Skin epidermis (tissue), 12 donors: Measurements from ENCODE around the gene C2CD3.
"Not testable (repeated sequence)": the region's sequence is repeated elsewhere in the genome, so short reads cannot be mapped to it uniquely, and the experiment has no call there.

Source experiments
- H3K27ac ChIP-seq, 21 experiments: fragments of 200-600 bp; sonication (generic) in 11 of 21; one replicate each; pipeline ENCODE4 v1.5.0; 2020; ENCODE audit warnings: mild to moderate bottlenecking in 3 of 21, inconsistent platforms in 2 of 21, moderate library complexity in 2 of 21
- H3K4me3 ChIP-seq, 7 experiments: fragments of 200-600 bp; sonication (generic) in 2 of 7; one replicate each; pipeline ENCODE4 v1.5.0; 2020; ENCODE audit warnings: inconsistent platforms in 2 of 7, mild to moderate bottlenecking in 2 of 7, moderate library complexity in 1 of 7

The C2CD3 gene

DNA sequence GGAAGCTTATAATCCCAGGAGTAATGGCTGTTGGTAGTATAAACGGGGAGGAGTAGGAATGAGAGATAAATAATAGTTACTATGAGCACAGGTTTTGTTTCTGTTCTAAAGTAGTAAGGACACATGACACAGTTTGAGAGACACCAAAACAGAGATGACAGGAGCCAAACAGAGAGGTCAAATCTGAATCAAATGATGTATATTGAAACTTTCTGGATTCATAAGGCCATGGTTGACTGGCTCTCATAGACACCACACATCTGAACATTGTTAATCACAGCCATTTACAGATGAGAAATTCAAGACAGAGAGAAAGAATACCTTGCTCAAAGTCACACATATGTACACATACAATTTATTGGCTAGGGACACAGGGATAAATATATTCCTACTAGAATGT lies 98.5 kb downstream of the C2CD3 start:
- Histone ChIP-seq H3K4me3 (no peak overlapping the region), H3K27ac (no peak overlapping the region)

DNA sequence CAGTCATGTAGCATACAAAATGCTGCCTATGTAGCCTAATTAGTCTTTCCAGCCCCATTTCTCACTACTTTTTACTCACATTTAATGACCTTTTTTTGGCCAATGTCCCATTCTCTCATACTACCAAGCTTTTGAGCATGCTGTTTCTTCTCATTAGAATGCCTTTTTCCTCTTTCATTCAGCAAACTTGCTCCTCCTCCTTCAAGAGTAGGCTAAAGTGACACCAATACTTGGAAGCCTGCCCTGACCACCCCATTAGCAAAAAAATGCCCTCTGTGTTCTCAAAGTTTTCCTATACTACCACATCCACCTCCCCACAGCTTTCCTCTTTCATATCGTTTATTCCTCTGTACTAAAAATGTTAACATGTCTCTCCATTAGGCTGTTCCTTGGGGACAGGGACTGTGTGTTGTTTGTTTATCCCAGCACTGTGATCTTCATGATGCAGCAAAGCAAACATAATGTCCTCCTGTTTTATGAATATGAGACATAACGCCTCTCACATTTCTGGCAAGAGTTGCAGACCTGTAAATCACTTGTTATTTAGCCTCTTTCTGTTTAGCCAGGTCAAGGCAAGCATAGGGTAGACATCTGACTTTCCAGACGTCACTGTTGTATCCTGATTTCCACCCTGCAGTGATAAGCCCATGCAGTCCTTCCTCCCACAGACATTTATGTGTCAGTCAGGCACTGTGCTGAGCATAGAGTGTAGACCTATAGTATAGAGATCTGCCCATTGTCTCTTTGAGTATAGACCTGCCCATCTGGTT lies 99.9 kb downstream of the C2CD3 start:
- H3K4me3 ChIP-seq: no peak overlapping the region
- H3K27ac ChIP-seq: peak overlapping the region in 1 of 21 experiments; percentile 17

DNA sequence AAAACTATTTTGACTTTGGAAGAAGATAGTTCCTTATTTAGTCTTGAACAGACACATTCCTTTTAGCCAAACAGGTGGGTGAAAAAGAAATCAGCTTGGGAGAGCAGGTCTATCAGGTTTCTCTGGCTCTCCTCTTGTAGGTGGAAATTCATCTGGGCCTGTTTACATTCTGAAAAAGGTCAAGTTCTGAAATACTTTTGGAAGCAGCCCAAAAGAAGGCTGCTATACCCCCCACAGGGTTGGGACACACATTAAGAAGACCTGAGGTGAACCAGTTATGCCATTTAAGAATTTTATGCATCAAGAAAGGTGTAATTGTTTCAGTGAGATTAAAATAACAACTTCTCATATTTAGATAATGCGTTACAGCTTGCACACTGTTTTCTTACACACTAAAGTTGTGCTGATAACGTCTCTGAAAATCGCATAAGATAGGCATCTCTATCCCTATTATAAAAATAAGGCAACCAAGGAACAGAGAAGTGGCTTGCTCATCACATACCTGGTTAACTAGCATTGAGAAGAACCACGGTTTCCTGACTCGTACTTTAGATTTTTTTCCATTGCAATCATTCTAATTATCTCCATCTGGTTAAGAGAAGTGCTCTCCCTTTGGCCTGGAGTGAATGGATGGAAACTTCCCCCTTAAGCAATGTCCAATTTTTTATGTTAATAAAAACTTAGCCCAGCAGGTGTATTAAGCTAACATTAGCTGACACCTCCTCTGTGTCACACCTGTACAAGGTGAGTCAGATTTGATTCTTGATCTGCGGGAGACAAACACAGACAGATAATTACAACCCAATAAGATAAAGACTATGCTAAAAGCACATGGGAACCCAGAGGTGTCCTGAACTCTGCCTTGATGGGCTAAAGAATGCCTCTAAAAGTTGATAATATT lies 101.4 kb downstream of the C2CD3 start:
- Histone ChIP-seq H3K27ac (peak overlapping the region in 6 of 21 experiments; percentile 17 to 77 (median 38)), H3K4me3 (no peak overlapping the region)

DNA sequence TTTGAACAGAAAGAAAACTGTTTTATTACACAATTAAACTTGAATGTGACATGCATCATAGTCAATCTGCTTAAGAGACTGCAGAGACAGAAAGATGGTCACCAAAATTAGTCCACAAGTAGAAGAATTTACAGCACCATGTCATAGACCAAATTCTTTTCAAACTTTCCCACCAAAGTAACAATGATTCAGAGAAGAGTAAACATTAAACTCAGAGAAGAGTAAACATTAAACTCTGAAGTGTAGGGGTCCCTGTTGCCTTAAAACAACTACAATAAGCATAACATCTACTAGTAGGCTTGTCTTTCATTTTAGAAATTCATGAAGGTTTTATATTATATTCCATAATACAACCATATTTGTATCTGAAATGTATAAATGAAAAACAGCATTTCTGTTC lies 104.1 kb downstream of the C2CD3 start:
- not testable (repeated sequence) for H3K27ac ChIP-seq, H3K4me3 ChIP-seq

DNA sequence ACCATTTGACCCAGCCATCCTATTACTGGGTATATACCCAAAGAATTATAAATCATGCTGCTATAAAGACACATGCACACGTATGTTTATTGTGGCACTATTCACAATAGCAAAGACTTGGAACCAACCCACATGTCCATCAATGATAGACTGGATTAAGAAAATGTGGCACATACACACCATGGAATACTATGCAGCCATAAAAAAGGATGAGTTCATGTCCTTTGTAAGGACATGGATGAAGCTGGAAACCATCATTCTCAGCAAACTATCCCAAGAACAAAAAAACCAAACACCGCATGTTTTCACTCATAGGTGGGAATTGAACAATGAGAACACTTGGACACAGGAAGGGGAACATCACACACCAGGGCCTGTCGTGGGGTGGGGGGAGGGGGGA lies 105.3 kb downstream of the C2CD3 start:
- not testable (repeated sequence) for H3K4me3 ChIP-seq, H3K27ac ChIP-seq

DNA sequence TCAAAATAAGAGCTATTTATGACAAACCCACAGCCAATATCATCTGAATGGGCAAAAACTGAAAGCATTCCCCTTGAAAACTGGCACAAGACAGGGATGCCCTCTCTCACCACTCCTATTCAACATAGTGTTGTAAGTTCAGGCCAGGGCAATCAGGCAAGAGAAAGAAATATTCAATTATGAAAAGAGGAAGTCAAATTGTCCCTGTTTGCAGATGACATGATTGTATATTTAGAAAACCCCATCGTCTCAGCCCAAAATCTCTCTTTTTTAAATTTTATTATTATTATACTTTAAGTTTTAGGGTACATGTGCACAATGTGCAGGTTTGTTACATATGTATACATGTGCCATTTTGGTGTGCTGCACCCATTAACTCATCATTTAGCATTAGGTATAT lies 107.2 kb downstream of the C2CD3 start:
- H3K27ac ChIP-seq, H3K4me3 ChIP-seq: not testable (repeated sequence)

DNA sequence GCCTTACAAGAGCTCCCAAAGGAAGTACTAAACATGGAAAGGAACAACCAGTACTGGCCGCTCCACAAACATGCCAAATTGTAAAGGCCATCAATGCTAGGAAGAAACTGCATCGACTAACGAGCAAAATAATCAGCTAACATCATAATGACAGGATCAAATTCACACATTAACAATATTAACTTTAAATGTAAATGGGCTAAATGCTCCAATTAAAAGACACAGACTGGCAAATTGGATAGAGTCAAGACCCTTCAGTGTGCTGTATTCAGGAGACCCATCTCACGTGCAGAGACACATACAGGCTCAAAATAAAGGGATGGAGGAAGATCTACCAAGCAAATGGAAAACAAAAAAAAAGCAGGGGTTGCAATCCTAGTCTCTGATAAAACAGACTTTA lies 109.2 kb downstream of the C2CD3 start:
- not testable (repeated sequence) for H3K27ac ChIP-seq, H3K4me3 ChIP-seq

DNA sequence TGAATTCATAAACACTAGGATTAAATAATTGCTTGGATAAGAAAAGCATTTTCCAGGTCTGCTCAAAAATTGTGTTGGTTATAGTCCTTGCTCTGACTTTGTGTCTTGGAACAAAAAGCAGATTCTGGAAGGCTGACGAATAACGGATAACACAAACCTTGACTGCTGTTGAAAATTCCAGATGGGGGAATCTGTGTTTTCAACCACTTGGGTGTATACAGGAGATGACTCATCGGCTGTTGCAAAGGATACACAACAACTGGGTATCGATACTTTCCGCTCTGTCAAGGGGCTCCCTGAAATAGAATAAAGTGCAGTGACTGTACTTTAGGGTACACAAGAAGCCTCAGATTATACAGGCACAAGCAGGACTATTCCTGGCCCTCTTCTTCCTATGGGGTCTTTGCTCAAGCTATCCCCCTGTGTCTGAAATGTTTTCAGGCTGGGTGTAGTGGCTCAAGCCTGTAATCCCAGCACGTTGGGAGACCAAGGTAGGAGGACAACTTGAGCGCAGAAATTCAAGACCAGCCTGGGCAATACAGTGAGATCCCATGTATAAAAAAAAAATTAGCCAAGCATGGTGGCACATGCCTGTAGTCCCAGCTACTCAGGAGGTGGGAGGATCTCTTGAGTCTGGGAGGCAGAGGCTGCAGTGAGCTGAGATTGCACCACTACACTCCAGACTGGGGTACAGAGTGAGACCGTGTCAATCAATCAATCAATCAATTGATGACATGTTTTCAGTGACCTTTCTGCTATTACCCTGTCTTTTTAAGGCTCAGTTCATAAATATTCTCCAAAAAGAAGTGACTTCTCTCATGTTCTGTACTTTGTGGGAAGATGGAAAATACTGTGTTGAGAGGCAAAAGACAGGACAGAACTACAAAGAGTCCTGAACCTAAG lies 113.3 kb downstream of the C2CD3 start:
- Histone ChIP-seq H3K27ac (no peak overlapping the region), H3K4me3 (no peak overlapping the region)

DNA sequence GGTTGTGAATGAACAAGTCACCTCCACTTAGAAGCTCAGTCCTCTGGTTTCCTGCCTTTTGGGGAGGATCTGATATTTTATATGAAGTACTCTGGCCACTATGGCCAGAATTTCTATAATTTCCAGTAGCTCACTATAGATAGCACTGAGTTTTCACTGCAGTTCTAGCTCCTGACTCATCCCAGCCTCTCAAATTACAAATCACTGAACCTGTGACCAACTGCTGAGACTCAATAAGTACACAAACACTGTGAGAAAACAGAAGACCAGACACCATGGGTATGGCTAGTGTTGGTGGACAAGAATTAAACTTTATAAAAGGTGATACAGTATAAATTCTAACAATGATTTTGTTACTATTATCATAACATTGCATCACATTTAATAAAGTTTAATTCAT lies 114.9 kb downstream of the C2CD3 start:
- H3K4me3 ChIP-seq: no peak overlapping the region
- no peak overlapping the region for H3K27ac ChIP-seq

DNA sequence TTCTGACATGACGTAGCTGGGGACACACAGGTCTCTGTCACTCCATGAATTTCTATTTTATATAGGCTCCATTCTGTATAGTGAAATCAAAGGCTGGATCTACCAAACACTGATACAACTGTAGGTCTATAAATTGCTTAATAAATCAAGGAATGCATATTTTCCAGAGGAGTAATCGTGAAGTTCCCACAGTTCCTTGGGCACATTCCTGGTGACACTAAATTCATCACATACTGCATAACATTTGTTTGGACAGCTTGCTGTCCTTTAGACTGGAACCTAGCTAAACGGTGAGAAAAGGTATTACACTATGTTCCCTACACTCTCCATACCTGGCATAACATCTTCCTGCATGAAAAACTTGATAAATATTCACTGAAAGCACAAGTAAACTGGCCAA lies 120.3 kb downstream of the C2CD3 start:
- no peak overlapping the region for H3K4me3 ChIP-seq
- H3K27ac ChIP-seq: no peak overlapping the region

DNA sequence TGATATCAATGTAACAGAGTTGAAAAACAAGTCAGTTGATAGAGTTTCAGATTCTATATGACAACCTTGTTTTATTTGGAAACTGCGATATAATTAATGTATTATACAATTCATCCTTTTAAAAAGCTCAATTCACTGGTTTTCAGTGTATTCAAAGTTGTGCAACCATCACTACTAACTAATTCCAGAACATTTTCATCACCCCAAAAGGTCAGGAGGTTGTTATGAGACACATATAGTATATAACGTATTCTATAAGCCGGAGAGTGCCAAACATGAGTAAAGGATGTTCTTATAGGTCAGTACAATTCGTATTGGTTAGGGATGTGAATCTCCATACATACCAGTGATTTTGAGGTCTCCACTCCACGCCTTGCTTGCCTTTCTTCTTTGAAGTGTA lies 121.8 kb downstream of the C2CD3 start:
- Histone ChIP-seq H3K4me3 (no peak overlapping the region), H3K27ac (no peak overlapping the region)

DNA sequence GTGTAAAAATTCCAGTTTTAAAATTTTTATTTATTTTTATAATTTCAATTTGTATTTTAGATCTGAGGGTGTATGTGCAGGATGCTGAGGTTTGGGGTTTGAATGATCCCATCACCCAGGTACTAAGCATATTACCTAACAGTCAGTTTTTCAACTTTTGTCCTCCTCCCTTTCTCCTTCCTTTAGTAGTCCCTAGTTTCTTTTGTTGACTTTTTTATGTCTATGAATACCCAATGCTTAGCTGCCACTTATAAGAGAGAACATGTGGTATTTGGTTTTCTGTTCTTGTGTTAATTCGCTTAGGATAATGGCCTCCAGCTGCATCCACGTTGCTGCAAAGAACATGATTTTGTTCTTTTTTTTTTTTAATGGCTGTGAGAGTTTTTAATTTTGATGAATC lies 126.3 kb downstream of the C2CD3 start:
- no peak overlapping the region for H3K27ac ChIP-seq
- H3K4me3 ChIP-seq: no peak overlapping the region

DNA sequence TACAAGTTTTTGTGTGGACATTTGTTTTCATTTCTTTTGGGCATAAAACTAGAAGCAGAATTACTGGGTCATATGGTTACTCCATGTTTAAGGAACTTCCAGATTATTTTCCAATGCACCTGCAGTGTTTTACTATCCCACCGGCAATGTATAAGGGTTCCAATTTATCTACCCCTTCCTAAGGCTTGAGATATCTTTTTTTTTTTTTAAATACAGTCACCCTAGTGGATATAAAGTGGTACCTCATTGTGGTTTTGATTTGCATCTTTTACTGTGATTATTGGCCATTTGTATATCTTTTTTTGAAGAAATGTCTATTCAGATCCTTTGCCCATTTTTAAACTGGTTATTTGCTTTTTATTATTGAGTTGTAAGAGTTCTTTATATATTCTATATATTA lies 127.4 kb downstream of the C2CD3 start:
- H3K4me3 ChIP-seq: no peak overlapping the region
- H3K27ac ChIP-seq: no peak overlapping the region

DNA sequence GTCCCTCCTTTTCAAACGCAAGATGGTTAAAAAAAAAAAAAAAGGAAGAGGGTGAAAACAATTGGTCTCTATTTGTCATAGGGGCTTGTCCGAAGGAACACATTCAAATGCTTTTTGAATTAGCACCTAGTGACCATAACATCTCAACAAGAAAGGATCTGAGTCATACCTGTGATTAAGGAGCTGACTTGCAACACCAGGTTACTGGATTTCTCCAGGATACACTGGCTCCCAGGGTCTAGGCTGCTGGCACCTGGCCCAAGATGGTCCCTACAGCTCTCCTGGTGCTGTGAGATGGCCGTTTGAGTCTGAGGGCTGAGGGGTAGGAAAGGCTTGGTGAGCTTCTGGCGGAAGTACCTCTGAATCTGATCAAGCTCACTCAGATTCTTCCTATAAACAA lies 133.5 kb downstream of the C2CD3 start:
- no peak overlapping the region for H3K27ac ChIP-seq

DNA sequence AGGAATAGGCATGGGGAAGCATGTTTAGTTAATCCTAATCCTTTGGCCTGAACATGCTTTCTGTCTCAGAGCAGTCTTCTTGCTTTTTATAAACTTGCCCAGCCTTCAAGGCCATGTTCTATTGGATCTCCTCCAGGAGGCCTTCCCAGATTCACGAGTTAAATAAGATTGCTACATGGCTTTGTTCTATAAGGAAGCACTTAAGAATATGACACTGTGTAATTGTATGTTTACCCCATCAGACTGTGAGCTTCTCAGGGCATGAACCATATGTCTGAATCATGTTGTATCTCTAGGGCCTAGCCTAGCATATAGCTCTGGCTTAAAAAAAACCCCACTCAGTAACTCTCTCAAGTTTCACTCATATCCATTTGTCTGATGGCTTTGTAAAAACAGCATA lies 135.5 kb downstream of the C2CD3 start:
- no peak overlapping the region for H3K27ac ChIP-seq

More for the DNA sequence above, 133.5 kb downstream of the C2CD3 start:
- no peak overlapping the region for H3K4me3 ChIP-seq

DNA sequence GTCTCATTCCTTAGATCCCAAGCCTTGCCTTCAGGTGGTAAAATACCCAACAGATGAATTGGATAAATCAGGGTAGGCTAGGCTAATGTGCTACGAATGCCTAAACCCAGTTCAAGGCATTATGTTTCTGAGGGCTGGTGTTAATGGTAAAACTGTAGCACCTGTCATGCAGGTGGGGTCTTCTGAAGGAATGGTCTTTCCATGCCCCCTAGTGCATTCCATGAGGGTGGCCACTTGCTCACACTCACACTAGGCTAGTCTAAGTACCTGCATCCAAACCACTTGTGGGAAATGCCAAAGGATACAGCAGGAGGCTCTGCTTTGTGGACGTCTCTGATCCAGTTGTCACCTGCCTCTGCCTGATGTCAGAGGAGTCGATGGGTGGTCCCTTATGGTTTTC lies 137.8 kb downstream of the C2CD3 start:
- Histone ChIP-seq H3K27ac (no peak overlapping the region), H3K4me3 (no peak overlapping the region)

More for the DNA sequence above, 135.5 kb downstream of the C2CD3 start:
- no peak overlapping the region for H3K4me3 ChIP-seq

DNA sequence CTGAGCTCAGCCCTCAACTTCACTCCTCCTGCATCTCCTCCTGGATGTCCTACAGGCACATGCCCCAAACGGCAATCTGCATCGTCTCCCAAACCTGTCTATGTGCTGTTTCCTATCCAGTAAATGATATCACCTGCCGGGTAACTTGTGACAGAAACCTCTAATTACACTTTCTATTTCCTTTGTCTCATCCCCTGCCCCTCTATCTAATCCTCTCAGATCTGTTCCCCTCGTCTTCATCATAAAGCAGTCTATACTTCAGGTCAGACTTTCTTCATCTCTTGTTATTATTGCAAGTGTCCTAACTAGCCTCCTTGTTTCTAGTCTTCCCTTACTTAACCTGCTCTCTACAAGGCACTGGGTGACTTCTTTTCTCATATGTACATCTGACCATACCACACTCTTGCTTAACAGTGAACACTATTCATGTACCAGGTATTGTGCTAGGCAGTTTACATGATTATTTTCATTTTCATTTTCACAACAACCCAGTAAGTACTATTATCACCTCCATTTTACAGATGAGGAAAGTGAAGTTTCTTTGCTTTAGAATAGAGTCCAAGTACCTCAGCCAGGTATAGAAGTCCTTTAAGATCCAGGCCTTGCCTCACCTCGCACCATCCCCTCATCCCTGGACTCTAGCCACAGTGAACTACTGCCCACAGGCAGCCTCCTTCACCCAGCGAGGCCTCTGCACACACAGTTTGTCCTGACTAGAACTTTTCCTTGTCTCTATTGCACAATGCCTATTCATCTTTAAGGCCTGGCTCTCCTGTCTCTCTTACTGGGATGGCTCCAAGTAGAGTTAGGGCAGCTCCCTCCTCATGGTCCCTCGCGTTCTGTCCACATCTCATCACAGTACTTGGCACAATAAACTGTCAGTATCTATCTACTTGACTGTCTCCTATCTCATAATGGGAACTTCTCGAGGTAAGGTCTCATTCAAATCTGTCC lies 139.8 kb downstream of the C2CD3 start:
- Histone ChIP-seq H3K27ac (peak overlapping the region in 5 of 21 experiments; percentile 14 to 69 (median 42)), H3K4me3 (no peak overlapping the region)

DNA sequence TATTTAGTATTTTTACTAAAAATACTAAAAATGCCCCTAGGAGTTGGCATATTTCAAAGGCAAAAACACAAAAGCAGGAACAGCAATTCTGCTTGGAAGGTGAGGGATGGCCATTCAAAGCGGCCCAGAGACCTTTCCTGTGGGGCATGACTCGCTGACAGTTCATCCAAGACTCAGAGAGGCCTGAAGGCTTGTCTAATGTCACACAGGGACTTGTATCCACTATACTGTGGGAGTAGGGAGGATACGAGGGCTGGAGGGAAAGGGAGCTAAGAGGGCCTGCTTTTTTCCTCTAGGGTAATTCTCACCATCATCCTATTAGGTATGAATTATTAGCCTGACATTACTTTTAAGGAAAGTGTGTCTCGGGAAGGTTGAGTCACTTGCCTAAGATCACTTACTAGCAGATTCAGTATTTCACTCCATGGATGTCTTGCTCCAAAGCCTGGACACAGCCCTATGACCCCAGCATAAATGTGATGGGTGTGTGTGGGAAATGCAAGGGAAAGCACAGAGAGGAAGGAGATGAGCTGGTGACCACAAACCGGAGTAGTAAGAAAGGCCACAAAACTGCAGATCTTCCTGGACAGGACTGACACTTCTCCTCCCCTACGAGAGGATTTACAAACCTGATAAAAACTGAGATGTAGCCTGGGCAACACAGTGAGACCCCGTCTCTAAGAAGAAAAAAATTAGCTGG lies 145.2 kb downstream of the C2CD3 start:
- peak overlapping the region in 5 of 21 experiments; percentile 0 to 32 (median 6) for H3K27ac ChIP-seq
- no peak overlapping the region for H3K4me3 ChIP-seq
